NB4 (cell line): Measurements from ENCODE around the gene GPR22.

Experiments used
- DNase-seq: peaks from one replicate; pipeline ENCODE4 v3.0.0; 2010; ENCODE audit warnings: low read depth
- H3K4me3 ChIP-seq: one replicate; pipeline ENCODE4 v1.5.1; 2011; ENCODE audit warnings: mild to moderate bottlenecking, low read depth, low read length, moderate library complexity
- MYC ChIP-seq: IDR thresholded peaks from 2 replicates; pipeline ENCODE4 v1.6.1; 2011; ENCODE audit warnings: low read depth, low read length
- POLR2A ChIP-seq: IDR thresholded peaks from 2 replicates; pipeline ENCODE4 v1.6.1; 2011; ENCODE audit warnings: mild to moderate bottlenecking; ENCODE audit not compliant: insufficient read length; ENCODE audit errors: extremely low read depth
- TF ChIP-seq, protein P1 (sequence below): IDR thresholded peaks from one replicate; pipeline ENCODE4 v1.5.1; 2012; ENCODE audit warnings: low read depth, low read length
- TF ChIP-seq, protein P2 (sequence below): IDR thresholded peaks from 2 replicates; pipeline ENCODE4 v1.6.1; 2011; ENCODE audit warnings: low read depth, low read length

GPR22 gene, protein sequence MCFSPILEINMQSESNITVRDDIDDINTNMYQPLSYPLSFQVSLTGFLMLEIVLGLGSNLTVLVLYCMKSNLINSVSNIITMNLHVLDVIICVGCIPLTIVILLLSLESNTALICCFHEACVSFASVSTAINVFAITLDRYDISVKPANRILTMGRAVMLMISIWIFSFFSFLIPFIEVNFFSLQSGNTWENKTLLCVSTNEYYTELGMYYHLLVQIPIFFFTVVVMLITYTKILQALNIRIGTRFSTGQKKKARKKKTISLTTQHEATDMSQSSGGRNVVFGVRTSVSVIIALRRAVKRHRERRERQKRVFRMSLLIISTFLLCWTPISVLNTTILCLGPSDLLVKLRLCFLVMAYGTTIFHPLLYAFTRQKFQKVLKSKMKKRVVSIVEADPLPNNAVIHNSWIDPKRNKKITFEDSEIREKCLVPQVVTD

DNA sequence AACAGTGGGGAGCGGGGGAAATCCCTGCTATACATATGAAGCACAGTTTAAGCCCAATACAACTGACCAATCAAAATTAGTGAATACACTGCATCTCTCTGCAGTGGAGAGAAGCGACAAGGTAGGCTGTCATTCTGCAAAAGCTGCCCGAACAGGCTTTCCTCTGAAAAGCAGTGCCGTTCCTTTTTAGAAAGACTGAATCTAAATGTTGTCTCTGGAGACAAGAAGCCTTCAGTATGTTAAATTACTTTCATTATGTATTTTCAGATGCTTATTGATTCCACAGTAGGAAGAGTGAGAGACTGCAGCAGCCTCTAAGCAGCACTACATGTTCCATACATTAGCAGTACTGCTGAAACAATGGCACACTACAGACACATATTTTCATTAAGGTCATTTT, at the start of gene GPR22:
Gene GPR22 (plus strand): TSS at position 129 of the 400 bp plus-strand sequence. CDS start 4,004 bp downstream, outside the sequence.
- no peak for DNase-seq
- H3K4me3 ChIP-seq, result no peak within 1 kb of the TSS
- TF ChIP-seq MYC (no peak), POLR2A (no peak)

DNA sequence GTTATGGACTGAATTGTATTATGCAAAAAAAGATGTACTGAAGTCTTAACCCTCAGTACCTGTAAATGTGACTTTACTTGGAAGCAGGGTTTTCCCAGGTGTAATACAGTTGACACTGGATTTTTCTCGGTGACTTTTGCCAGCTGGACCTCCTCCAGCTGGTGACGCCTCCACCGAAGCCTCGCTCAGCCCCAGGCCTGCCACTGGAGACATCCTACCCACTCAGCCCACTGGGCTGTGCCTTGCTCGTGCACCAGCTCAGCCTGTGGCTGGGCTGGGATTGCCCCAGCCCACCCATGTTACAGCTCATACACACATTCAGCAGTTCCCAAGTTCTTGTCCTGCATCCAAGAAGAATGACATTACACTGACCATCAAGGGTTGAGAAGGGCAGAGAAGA, 42.4 kb upstream of the GPR22 start:
- no peak for DNase-seq
- TF ChIP-seq, protein P1, sequence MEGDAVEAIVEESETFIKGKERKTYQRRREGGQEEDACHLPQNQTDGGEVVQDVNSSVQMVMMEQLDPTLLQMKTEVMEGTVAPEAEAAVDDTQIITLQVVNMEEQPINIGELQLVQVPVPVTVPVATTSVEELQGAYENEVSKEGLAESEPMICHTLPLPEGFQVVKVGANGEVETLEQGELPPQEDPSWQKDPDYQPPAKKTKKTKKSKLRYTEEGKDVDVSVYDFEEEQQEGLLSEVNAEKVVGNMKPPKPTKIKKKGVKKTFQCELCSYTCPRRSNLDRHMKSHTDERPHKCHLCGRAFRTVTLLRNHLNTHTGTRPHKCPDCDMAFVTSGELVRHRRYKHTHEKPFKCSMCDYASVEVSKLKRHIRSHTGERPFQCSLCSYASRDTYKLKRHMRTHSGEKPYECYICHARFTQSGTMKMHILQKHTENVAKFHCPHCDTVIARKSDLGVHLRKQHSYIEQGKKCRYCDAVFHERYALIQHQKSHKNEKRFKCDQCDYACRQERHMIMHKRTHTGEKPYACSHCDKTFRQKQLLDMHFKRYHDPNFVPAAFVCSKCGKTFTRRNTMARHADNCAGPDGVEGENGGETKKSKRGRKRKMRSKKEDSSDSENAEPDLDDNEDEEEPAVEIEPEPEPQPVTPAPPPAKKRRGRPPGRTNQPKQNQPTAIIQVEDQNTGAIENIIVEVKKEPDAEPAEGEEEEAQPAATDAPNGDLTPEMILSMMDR, result no peak
- no peak for TF ChIP-seq MYC
- no peak overlapping the region for H3K4me3 ChIP-seq

DNA sequence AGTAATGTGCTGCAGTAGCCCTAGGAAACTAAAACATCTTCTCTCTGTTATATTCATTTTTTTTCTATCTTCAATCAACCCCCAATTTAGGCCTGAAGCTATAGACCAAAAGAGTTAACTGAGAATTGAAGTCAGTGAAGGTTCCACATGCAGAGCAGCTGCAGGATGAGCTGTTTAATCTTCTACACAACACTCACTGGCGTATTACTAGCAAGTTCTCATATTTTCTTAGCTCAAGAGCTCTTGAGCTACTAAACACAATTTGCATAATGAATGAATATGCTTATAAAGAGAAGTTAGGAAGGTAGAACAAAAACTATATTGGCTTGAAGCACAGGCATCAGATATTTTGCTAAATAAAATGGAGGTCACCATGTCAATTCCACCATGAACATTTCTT, 41.2 kb upstream of the GPR22 start:
- TF ChIP-seq, protein P2, sequence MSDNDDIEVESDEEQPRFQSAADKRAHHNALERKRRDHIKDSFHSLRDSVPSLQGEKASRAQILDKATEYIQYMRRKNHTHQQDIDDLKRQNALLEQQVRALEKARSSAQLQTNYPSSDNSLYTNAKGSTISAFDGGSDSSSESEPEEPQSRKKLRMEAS, result no peak
- no peak for TF ChIP-seq MYC
- TF ChIP-seq, protein P1, result no peak
- TF ChIP-seq POLR2A, result no peak
- no peak for DNase-seq
- H3K4me3 ChIP-seq, result no peak overlapping the region

DNA sequence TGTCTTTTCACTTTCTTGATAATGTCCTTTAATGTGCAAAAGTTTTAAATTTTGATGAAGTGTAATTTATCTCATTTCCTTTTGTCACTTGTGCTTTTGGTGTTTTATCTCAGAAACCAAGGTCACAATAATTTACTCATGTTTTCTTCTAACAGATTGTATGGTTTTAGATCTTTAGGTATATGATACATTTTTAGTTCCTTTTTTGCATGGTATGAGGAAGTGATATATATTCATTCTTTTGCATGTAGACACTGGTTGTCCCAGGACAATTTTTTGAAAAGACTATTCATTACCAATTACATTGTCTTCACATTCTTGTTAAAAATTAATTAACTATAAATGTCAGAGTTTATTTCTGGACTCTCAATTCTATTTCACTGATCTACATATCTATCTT, 39.8 kb upstream of the GPR22 start:
- H3K4me3 ChIP-seq, result no peak overlapping the region
- DNase-seq, result no peak
- TF ChIP-seq MYC (no peak), POLR2A (no peak)
- TF ChIP-seq, protein P1, result no peak
- TF ChIP-seq, protein P2, result no peak

DNA sequence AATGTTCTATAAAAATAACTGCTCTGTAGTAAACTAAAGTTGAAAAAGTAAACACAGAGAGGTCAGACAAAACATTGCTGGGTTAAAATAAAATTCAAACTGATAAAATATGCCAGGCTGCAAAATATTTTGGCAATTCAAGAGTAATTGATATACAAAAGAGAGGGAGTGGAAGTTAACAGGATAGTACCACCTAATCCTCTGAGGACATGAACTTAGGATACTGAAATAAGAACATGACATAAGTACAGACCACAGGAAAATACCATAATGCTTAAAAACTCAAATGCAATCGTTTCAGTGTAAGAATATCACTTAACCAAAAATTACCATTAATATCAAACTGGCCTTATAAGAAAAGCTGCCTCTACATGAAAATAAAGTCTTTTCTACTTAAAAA, 37.6 kb upstream of the GPR22 start:
- no peak for DNase-seq
- TF ChIP-seq, protein P2, result no peak
- TF ChIP-seq POLR2A (no peak), MYC (no peak)
- TF ChIP-seq, protein P1, result no peak

DNA sequence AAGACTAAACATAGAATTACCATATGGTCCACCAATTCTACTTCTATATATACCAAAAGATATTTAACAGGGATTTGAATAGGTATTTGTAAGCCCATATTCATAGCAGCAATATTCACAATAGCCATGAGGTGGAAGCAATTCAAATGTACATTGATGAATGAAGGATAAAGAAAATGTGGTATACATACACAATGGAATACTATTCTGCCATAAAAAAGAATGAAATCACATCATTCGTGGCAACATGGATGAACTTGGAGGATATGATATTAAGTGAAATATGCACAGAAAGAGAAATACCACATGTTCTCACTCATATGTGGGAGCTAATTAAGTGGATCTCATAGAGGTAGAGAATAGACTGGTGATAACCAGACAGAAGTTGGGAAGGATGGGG, 34.1 kb upstream of the GPR22 start:
- TF ChIP-seq MYC, result no peak
- TF ChIP-seq POLR2A, result no peak
- TF ChIP-seq, protein P2, result no peak
- TF ChIP-seq, protein P1, result no peak
- H3K4me3 ChIP-seq, result no peak overlapping the region
- DNase-seq, result no peak

More for the DNA sequence above, 37.6 kb upstream of the GPR22 start:
- no peak overlapping the region for H3K4me3 ChIP-seq
